Measurements from ENCODE around the gene PRKAR1B. TPM values are rescaled to one million over a fixed set of nuclear protein-coding genes. Genes with fewer than 3 reads are reported as not detected.

PRKAR1B gene
- total RNA-seq, 1 experiment from 2014 or later, result 20.4 TPM

DNA sequence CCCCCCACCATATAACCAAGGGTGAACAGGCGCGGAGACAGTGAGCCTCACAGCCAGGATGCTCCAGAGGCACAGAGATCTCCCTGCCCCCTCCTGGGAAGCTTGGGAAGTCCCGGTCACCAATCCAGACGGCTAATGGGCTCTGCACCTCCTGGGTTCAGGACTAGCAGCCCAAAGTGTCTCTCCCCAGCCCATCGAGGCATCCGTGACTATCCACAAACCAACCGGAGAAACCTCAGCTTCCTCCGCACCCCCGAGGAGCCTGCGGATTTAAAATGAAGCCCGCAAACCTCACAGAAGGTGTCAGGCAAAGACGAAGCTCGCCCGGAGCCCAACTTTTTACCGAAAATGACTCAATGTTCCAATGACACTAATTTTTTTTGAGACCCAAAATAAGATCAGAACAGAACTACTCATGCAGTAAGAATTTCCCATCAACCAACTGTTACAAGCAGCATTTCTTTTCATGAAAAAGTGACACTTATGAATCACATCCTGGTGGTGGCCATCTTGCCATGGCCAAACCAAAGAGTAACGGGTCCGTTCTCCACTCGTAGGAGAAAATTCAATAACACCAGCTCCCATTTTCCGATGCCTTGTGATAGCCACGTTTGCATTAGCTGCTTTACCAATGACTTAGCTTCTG is 213.4 kb downstream of the PRKAR1B start:
- H3K4me3 ChIP-seq, result no peak overlapping the region
- no peaks in the 10 kb centered on the region for H3K36me3 ChIP-seq
- peaks cover 4% of the 10 kb centered on the region; the same call in 1 of the 2 replicates for H3K27me3 ChIP-seq
- no peak for DNase-seq
- no peaks in the 10 kb centered on the region for H3K9me3 ChIP-seq

DNA sequence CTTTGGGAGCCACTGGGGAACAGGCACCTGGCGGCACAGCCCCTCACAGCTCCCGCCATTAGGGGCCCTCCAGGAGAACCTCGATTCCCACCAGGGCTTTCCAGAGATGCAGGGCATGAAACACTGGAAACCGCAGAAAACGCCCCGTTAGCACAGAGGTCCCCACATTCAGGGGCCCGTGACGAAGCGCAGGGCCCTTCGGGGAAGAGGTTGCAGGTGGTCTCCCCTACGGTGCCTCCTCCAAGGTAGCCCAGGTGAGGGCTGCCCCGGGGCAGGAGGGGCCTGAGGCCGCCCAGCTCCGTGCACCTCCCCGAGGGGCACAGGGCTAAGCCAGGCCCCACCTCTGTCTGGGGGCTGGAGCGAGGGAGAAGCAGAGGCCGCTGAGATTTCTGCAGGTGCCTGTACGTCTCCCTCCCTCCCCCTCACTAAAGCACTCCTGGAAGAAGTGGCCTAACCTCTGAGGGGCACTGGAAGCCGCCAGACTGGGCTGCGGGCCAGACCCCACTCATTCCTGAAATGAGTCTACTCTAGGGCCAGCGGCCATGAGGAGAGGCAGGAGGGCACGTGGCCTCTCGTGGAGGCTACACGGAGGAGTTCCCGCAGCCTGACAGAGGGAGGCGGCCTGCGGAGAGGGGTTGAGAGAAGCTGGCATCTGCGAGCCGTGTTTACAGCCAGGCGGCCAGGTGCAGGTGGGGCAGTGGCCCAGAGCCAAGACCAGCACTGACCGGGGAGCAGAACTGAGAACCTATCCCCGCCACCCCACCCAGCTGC is 214.4 kb downstream of the PRKAR1B start:
- H3K27me3 ChIP-seq, result peaks cover under 1% of the 10 kb centered on the region; the same call in 1 of the 2 replicates
- no peak overlapping the region for H3K4me3 ChIP-seq
- no peaks in the 10 kb centered on the region for H3K36me3 ChIP-seq
- no peaks in the 10 kb centered on the region for H3K9me3 ChIP-seq
- DNase-seq, result no peak

DNA sequence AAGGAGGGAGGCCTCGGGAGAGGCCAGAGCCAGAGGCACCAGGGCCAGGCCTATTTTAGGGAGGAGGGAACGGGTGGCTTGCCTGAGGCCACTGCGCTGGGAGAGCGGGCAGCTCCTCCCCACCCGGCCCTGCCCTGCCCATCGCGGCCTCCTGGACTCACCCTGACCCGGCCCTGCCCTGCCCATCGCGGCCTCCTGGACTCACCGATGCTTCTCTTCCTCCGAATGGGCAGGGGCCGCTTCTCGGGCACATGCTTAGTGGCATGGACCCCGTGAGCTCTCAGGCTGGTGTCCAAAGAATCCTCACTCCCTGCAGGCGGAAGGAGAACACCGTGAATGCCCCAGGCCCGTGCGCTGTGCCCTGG is 215.0 kb downstream of the PRKAR1B start:
- Histone ChIP-seq H3K27me3 (no peaks in the 10 kb centered on the region), H3K4me3 (no peak overlapping the region), H3K36me3 (no peaks in the 10 kb centered on the region), H3K9me3 (no peaks in the 10 kb centered on the region)
- no peak for DNase-seq

DNA sequence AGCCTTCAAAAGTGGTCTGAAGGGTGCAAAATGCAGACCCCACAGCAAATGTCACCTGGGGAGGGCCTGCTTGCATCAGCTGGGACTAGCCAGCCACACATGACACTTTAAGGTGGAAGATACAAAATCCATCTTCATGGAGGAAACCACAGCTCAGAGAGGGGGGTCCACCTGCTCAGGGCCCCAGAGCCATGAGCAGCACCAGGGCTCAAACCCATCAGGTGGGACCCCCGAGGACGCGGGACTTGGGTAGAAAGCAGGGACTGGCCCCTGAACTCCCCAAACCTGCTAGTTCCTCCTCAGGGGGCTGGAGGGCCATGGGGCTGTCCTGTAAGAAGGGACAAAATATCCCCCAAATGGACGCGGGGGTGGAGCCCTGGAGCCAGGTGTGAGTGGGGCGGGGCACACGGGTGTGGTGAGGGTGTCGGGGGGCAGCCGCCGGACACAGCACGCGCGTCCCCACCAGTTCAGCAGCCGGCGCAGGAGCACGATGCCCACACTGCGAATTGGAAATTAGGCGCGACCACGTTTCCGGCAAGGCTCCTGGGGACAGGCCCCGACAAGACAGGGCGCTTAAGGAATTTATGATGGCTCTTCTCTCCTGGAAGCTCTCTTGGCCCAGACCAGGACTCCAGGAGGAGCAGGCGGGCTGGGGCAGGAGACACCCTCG is 215.5 kb downstream of the PRKAR1B start:
- no peaks in the 10 kb centered on the region for H3K9me3 ChIP-seq
- no peak for DNase-seq
- H3K4me3 ChIP-seq, result no peak overlapping the region
- H3K27me3 ChIP-seq, result no peaks in the 10 kb centered on the region
- H3K36me3 ChIP-seq, result no peaks in the 10 kb centered on the region

DNA sequence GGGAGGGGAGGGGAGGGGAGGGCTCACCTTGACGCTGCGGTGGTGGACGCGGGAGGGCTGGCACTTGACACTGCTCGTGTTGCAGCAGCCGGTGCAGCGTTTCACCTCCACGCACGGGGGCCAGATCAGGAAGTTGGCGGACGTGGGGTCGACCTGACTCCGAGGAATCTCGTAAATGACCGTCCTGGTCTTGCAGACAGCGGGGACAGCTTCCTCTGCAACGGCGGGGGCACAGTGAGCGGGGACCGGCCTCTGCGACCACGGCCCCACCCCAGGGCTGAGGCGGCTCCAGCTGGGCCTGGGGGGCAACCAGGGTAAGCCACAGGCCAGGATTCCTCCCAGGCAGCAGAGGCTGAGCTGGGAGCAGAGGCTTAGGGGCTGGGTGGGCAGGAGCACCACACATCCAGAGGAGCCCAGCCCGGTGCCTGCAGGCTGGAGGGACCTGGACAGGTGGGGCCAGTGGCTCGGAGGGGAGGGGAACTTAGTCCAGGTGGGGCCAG is 216.2 kb downstream of the PRKAR1B start:
- Histone ChIP-seq H3K9me3 (no peaks in the 10 kb centered on the region), H3K27me3 (no peaks in the 10 kb centered on the region), H3K36me3 (no peaks in the 10 kb centered on the region), H3K4me3 (no peak overlapping the region)
- no peak for DNase-seq

DNA sequence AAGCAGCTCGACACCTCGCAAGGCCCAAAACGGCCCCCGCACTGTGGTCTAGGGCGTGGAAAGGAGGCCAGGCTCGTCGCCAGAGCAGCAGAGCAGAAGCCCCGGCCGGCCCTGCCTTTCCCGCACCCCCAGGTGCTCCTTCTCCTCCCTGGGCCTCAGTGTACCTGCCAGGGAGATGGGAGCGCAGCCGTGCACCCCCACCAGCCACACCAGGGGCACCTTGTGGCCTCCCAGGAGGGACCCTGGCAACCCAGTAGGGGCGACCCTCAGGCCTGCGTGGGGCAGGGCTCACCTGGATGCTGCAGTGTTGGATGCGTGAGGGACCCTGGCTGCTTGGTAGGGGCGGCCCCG is 217.0 kb downstream of the PRKAR1B start:
- Histone ChIP-seq H3K4me3 (no peak overlapping the region), H3K9me3 (no peaks in the 10 kb centered on the region), H3K27me3 (no peaks in the 10 kb centered on the region), H3K36me3 (no peaks in the 10 kb centered on the region)
- DNase-seq, result no peak

DNA sequence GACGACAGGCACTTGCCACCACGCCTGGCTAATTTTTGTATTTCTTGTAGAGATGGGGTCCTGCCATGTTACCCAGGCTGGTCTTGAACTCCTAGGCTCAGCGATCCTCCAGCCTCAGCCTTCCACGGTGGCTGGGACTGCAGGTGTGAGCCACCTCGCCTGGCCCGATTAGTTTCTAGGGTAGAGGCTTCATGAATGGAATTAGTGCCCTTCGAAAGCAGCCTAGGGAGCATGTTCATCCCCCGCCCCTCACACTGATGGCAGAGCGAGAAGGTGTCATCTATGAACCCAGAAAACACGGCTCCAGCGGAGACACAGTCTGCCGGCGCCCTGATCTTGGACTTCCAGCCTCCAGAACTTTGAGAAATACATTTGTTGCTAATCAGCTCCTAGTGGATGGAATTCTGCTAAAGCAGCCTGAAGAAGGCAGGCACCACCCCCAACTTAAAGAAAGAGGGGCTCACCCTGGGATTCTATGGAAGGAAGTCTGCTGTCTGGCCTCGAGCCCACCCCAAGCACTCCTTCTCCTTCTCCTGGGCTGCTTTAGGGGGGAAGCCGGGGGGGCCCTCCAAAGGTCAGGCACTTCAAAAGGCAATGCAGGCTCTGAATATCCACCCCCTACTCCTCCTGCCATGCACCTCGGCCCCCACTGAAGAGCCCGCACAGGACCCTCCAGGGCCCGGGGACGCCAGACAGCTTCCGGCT is 217.5 kb downstream of the PRKAR1B start:
- no peak for DNase-seq
- no peaks in the 10 kb centered on the region for H3K27me3 ChIP-seq
- no peaks in the 10 kb centered on the region for H3K9me3 ChIP-seq
- no peak overlapping the region for H3K4me3 ChIP-seq
- H3K36me3 ChIP-seq, result no peaks in the 10 kb centered on the region

DNA sequence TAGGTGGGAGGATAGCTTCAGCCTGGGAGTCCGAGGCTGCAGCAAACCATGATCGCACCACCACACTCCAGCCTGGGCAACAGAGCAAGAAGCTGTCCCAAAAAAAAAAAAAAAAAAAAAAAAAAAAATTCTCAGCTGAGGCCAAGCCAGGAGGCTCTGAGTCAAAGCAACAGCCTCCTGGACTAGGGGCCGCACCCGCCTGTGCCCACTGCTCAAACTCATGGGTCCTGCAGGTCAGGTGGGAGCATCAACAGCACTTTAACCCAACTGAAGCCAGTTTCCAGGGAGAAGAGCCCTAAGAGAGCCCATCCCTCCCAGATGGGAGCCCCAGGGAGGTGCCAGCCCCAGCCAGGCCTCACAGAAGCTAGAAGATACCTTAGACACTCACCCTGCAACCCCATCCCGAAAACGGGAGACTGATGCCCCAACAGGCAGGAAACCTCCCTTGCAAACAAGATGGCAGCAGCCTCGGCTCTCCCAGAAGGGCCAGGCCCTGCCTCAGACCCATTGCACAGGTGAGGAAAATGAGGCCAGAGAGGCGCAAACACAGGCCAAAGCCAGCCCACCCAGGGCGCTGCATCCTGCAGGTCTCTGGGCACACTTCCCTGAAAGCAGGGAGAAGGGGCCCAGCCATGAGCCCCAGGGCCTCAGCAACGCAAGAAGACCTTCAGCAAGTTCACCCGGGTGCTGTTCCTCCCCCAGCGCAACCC is 218.5 kb downstream of the PRKAR1B start:
- Histone ChIP-seq H3K27me3 (no peaks in the 10 kb centered on the region), H3K9me3 (no peaks in the 10 kb centered on the region), H3K36me3 (no peaks in the 10 kb centered on the region), H3K4me3 (no peak overlapping the region)
- DNase-seq, result no peak

DNA sequence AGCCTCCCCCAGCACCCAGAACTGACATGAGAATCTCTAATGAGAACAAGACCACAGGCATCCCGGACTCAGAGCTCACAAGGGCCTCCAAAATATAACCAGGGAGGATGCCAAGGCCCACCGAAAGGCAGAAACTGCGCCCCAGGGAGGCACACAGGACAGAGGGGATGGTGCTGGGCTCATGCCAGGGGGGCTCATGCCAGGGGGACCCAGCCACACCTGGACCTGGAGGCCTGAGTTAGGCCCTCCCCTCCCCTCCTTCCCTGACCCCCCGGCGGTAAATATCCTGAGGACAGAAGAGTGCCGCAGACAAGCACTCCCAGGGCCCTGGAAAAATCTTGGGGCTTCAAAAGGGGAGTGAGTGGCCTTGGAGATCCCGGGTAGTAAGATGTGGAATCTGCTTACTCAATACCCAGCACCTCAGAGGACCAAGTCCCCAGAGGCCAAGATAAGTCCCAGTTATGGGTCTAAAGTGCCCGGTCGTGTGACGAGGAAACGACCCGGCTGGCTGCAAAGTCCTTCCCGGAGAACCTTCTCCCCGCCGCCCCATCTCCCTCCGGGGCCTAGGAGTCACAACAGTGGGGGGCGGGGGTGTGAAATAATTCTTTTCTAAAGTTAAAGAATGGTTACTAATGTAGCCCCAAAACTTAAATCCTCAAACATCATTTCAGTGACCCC is 219.3 kb downstream of the PRKAR1B start:
- Histone ChIP-seq H3K9me3 (no peaks in the 10 kb centered on the region), H3K27me3 (no peaks in the 10 kb centered on the region), H3K4me3 (no peak overlapping the region), H3K36me3 (no peaks in the 10 kb centered on the region)
- no peak for DNase-seq

DNA sequence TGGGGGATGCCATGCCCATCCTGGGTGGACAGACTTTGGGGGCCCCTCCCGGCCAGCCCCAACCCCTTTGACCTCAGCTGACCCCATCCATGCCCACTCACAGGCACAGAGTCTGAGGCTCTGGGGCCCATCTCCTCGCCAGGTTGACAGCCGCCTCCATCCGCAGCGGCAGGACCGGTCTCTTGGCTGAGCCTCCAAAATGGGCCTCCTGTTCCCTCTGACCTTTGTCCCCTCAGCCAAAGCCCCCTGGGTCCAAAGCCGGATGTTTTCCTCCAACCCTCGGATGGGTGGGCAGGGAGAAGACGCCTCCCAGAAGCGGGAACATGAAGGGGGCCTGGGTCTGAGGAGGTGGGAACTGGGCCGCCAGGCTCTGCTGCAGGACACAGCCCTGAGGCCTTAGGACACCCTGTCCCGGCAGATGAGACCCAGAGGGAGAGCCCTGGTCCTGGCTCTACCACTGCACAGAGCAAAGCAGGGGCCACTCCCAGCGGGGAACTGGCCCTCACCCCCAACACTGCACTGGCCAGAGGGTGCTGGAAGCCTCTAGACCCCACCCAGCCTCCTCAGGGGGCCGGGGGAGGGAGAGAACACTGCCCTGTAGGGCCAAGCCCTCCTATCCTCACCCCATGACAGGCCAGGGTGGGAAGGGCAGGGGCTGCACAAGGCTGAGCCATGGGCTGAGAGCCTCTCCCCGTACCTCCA is 220.0 kb downstream of the PRKAR1B start:
- Histone ChIP-seq H3K36me3 (no peaks in the 10 kb centered on the region), H3K27me3 (no peaks in the 10 kb centered on the region), H3K4me3 (no peak overlapping the region), H3K9me3 (no peaks in the 10 kb centered on the region)
- no peak for DNase-seq

DNA sequence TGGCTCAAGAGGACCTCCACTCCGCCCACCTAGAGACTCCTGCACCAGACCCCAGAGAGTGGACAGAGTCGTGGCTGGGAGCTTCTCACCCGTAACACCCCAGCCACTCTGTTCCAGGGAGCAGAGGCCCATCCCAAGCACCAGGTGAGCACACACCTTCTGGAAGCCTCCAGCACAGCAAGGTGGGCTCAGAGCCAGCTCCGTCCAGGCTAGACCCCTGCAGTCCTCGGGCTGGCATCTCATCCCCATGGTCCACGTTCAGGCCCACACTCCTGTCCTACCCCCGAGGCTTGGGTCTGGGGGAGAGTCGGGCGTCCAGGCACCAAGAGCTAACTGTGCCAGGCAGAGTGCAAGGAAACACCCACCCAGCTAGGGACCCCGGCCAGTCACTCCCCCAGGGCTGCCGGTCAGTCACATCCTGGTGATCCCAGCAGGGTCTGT is 220.7 kb downstream of the PRKAR1B start:
- no peak for DNase-seq
- no peaks in the 10 kb centered on the region for H3K36me3 ChIP-seq
- no peak overlapping the region for H3K4me3 ChIP-seq
- no peaks in the 10 kb centered on the region for H3K9me3 ChIP-seq
- H3K27me3 ChIP-seq, result no peaks in the 10 kb centered on the region

DNA sequence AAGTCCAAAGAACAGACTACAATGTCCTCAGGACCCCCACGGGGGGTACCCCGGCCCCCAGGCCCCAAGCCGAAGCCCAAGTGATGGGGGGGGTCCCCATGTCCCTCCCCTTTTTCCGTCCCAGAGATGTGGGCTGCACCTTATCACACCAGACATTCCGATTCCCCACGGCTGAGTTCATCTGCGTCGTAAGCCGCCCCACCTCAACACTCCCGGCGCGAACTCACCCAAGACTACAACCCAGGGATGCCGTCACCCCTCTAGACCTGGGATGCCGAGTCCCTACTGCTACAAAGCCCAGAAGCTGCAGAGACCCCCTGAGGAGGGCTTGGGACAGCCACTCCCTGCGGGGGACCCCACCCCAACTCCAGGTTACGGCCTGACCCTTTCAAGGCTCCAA is 221.9 kb downstream of the PRKAR1B start:
- no peak overlapping the region for H3K4me3 ChIP-seq
- H3K9me3 ChIP-seq, result no peaks in the 10 kb centered on the region
- DNase-seq, result no peak
- H3K27me3 ChIP-seq, result no peaks in the 10 kb centered on the region
- H3K36me3 ChIP-seq, result no peaks in the 10 kb centered on the region

DNA sequence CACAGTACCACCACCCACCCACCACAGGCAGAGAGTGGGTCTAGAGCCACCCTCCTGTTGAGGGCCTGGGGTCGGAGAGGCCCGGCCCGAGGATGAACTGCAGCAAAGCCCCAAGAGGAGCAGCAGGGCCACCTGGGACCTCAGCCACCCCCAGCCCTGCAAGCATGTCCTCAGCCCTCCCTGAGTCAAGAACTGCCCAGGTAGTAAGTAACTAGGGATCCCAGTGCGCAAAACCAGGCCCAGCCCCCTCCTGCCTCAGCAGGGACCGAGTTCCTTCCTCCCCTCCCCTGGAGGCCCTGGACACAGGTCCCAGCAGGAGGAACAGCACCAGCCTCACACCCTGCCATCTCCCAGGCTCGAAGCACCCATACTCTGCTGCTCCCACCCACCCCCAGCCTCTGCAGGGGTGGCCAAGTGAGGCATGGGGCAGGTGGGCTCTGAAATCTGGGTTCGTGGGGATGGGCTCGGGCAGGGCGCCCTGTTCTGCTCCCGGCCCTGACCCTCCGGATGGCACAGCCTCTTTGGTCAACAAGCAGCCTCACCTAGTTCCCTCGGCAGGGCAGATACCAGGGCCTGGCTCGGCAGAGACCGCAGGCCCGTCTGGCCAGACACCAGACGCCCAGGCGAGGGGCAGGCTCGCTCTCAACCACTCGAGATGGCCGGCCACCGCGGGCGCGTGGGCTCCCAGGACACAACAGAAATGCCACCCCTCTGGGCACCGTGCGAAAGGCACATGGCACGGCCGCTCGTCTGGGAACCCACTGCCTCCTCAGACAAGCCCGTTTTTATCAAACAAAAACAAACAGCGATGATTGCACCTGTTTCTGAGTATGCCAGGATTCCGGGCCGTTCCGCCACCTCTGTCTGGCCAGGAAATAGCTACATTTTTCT is 222.6 kb downstream of the PRKAR1B start:
- H3K9me3 ChIP-seq, result no peaks in the 10 kb centered on the region
- no peaks in the 10 kb centered on the region for H3K27me3 ChIP-seq
- no peak overlapping the region for H3K4me3 ChIP-seq
- DNase-seq, result no peak
- H3K36me3 ChIP-seq, result no peaks in the 10 kb centered on the region

DNA sequence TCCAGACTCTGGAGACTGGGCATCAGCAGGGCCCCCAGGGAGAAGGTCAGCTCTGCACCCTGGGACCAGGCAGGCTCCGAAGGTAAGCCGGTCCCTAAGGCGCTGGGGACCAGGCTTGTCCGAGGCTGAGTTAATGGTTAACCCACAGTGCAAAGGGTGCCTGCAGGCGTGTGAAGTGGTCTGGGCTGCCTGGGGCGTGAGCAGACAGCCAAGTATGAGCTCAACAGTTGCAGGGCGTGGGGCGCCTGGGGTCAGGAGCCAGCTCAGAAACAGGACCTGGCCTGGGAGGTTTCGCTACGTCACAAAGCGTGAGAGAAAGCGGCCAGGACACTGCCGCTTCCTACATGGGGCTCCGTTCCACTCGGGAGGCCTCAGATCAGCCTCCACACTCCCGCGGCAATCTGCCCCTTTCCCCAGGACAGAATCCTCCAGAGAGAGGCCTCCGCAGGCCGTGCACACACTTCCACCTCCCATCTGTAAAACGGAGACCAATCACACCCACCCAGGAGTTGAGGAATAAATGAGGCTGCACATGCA is 223.4 kb downstream of the PRKAR1B start:
- Histone ChIP-seq H3K9me3 (no peaks in the 10 kb centered on the region), H3K4me3 (no peak overlapping the region), H3K27me3 (no peaks in the 10 kb centered on the region), H3K36me3 (no peaks in the 10 kb centered on the region)
- DNase-seq, result no peak

Data from MG63 (cell line).